Activated T-cell treated with anti-CD3 and anti-CD28 coated beads for 24 hours (primary cell): ENCODE results near the gene HDAC11.

Source experiments
- DNase-seq: peaks from one replicate; pipeline ENCODE4 v3.0.0-alpha.2; 2020; ENCODE audit warnings: low read depth

HDAC11 gene

GRCh38 chr3:13525827-13526625 lies 45.9 kb downstream of the HDAC11 start:
- DNase-seq, result no peak

DNA sequence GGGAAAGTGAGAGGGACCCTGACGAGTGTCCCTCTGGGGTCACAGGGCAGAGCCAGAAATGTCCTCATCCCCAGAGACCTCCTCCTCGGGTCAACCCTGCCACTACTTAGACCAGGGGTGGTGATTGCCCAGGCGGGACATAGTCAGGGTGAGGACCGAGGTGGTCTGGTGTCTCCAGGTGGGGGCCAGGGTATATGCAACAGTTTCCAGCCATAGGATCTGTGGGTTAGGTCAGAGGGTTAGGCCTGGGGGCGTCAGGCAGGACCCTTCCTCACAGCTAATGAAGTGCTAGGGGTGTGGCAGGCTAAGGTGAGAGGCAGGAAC lies 46.5 kb downstream of the HDAC11 start:
- DNase-seq, result no peak

DNA sequence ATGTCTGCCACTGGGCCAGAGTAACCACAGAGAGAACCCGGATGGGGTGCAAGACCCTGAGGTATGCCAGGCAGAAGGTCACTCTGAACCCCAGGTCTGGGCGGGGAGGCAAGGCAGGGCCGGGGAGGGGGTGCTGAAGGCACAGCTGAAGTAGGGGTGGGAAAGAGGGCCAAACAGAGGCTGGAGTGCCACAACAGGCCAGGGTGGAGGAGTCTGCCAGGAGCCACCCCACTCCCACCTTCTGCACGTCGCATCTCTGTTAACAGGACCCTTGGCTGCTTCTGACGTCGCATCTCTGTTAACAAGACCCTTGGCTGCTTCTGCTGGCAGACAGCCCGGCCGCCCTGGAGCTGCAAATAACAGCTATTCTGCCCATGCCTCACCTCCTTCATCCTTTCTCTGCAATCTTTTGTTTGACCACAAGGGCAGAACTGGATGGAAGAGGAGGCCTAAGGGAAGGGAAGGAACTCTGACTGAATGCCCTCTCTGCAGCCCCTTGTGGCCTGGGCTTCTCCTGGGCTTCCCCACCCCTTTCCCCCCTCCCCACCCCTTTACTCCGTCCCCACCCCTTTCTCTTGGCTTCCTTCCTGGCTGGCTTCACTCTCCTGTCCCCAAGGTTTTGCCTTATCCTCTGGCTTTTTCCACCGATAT lies 48.2 kb downstream of the HDAC11 start:
- DNase-seq, result no peak

- DNase-seq, result no peak
Observed at GRCh38 chr3:13529196-13530112, 49.3 kb downstream of the HDAC11 start.

GRCh38 chr3:13530241-13531009 lies 50.3 kb downstream of the HDAC11 start:
- DNase-seq, result no peak

DNA sequence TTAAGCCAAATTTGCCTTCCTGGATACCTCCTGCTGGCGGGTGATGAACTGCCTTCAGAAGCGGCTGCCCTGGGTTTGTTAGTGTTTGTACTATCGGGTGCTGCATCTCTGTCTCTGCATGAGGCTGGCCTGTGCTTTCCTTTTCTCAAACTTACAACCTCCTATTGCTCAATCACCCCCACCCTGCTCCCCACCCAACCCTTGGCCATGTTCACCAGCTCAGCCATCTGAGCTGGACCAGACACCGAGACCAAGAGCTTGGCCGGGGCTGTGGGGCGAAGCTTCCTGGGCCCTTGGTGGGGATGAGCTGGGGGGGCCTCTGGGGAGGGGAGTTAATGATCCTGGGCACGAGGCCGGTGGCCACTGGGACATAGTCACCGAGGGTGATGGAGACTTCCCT lies 52.0 kb downstream of the HDAC11 start:
- no peak for DNase-seq

- no peak for DNase-seq
Observed at GRCh38 chr3:13532631-13533030, 52.5 kb downstream of the HDAC11 start.

GRCh38 chr3:13533885-13534301 lies 53.8 kb downstream of the HDAC11 start:
- DNase-seq, result no peak

DNA sequence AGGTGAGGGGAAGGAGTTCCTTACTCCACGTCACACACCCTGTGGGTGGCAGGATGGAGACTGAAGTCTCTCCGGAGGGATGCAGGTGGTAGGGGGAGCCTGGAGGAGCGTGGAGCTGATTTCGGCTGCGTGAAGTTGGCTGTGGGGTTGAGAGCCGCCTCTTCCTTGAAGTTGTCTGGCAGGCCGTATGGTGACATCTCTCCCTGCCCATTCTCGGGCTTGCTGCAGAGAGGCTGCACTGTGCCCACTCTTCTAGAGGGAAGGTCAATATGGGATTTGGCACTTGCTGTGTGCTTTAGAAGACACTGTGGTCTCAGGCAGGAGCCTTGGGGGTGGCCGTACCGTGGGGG lies 55.4 kb downstream of the HDAC11 start:
- no peak for DNase-seq

DNA sequence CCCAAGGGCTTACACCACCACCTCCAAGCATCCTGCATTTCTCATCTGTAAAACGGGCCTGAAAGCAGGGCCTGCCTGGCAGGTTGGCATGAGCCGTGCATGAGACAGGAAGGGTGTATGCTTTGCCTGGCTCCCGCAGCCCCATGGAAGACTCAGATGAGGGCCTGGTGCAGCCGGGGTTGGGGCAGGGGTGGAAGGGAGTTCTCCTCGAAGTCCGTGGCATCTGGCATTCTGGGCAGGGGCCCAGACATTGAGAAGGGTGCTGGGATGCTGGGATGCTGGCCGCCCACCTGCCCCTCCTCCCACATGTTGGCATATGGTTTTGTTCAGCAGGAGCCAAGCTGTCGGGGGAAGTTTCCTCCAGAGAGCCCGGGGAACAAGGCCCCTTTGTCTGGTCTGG lies 55.8 kb downstream of the HDAC11 start:
- no peak for DNase-seq

DNA sequence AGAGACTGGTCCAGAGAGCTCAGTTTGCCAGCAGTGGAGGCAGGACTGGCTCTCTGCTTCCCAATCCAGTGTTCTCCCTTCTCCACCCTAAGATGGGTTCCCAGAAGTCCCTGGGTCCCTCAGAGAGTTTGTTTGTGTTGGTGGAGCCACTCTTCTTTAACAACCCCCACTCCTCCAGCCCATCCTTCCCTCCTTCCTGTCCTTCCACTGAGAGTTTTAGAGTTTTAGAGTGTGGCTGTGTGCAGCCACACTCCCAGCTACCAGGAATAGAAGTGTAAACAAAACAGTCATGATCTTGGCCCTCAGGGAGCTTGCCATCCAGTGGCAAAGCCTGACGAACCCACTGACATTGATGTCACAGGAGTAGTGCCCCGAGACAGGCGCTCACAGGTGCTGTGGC lies 56.3 kb downstream of the HDAC11 start:
- no peak for DNase-seq

DNA sequence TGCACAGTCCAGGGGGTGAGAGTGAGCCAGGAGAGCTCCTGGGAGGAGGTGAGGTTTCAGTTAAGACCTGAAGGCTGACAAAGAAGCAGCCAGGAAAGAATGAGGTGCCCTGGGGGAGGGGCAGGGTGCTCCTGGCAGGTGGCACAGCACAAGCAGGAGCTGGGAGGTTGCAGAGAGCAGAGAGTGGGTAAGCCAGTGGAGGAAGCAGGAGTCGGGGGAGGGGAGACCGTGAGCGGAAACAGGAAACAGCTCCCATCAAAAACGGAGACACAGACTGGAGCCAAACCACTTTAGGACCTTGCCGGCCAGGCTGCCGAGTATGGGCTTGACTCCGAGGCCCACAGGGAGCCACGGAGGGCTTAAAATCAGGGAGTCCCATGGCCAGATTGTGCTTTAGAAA lies 56.7 kb downstream of the HDAC11 start:
- DNase-seq, result no peak

DNA sequence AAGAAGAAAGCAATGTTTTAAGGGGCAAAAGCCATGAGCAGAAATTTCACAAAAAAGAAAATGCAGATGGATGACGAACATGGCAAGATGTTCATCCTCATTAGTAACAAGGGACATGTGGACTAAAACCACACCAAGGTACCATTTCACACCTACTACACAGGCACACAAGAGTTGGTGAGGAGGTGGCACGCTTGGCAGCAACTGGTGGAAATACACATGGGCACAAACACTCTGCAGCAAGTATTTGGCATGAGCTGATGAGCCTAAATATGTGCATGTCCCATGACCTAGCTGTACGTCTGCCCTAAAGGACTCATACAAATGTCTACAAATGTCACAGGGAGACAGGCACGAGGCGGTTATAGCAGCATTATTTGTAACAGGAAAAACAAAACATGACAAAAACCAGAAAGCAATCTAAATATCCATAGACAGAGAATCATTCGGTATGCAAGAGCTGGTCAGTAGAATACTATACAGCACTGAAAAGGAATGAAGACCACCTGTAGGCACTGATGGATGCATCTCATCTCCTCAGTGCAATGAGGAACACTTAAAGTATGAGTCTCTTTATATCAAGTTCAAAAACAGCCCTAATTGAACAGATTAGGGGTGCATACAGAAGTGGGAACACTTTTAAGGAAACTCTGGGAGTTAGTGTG lies 57.3 kb downstream of the HDAC11 start:
- DNase-seq, result no peak

DNA sequence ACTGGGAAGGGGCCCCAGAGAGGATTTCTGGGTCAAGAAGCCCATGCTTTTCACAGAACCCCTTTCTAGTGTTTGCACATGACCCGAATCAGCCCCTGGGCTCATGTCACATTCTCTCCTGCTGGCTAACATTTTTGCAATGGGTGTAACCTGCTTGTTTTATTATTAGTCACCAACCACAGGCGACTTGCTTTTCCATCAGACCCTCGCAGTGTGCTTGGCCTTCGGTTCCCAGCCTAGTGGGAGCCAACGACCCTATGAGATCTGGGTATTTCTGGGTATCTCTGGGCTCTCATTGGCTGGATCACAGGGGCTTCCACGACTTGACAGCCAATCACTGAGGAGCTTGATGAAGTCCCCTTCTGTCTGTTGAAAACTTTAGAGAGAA lies 57.8 kb downstream of the HDAC11 start:
- DNase-seq, result no peak

GRCh38 chr3:13538520-13539291 lies 58.6 kb downstream of the HDAC11 start:
- DNase-seq, result no peak

- DNase-seq, result no peak
Observed at GRCh38 chr3:13539292-13539638, 59.2 kb downstream of the HDAC11 start.

DNA sequence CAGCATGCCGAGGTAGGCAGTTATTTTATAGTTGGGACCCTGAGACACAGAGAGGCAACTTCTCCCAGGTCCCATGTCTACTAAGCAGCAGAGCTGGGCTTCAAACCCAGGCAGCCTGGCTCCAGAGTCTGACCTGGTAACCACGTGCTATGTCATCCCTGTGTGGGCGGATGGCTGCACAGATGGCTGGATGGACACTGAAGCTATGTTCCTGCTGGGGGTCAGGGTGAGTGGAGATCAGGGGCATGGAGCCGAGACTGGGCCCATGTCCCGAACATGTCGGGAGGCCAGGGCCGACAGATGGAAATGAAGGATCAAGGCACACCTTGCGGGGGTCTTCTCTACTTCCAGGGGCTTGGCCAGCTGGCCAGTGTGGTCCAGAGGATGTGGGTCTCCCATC lies 59.6 kb downstream of the HDAC11 start:
- DNase-seq, result no peak

- no peak for DNase-seq
Observed at GRCh38 chr3:13540297-13540995, 60.3 kb downstream of the HDAC11 start.

GRCh38 chr3:13541691-13542090 lies 61.6 kb downstream of the HDAC11 start:
- DNase-seq, result no peak

GRCh38 chr3:13542142-13542541 lies 62.0 kb downstream of the HDAC11 start:
- DNase-seq, result no peak
